GM10248 (cell line): ENCODE results near the gene FGF14.

Source experiments
- CTCF ChIA-PET: fragments of 300-600 bp; sonication (Branson Sonifier 250); formaldehyde crosslinking; extraction: SDS; loops from one replicate; lab custom pipeline; 2021; ENCODE audit warnings: antibody characterized with exemption; lab: Yijun Ruan, JAX
- POLR2A ChIA-PET: fragments of 350-650 bp; sonication (Branson Sonifier 250); formaldehyde crosslinking; extraction: SDS; loops from one replicate; lab custom pipeline; 2020; ENCODE audit warnings: antibody characterized with exemption; lab: Yijun Ruan, JAX
- DNase-seq: peaks from one replicate; pipeline ENCODE4 v3.0.0; 2012; ENCODE audit errors: extremely low spot score
- CTCF ChIP-seq: IDR thresholded peaks from 2 replicates; pipeline ENCODE4 v1.5.1; 2012; ENCODE audit warnings: mild to moderate bottlenecking, low read depth; ENCODE audit errors: extremely low read depth, missing control alignments, control extremely low read depth

Gene FGF14

GRCh38 chr13:101779147-101779546, 622.7 kb downstream of the FGF14 start:
- ChIA-PET POLR2A (no interaction called here), CTCF (no interaction called here)

GRCh38 chr13:101775267-101775666, 626.6 kb downstream of the FGF14 start:
- ChIA-PET POLR2A (interaction anchor here (0.6 kb wide), 1 partner anchor 754 kb away, joined by 4 read pairs; no protein-coding TSS in a partner anchor), CTCF (interaction anchor here (0.7 to 3.5 kb wide), 5 partner anchors 9 to 631 kb away, joined by 3 to 9 read pairs (median 3); no protein-coding TSS in a partner anchor)
- no peak for TF ChIP-seq CTCF
- DNase-seq: no peak

More at GRCh38 chr13:101779147-101779546, 622.7 kb downstream of the FGF14 start:
- no peak for TF ChIP-seq CTCF
- DNase-seq: no peak

- DNase-seq: no peak
- ChIA-PET POLR2A (no interaction called here), CTCF (interaction anchor here (1.0 to 3.5 kb wide), 3 partner anchors 10 to 17 kb away, joined by 3 to 9 read pairs (median 6); no protein-coding TSS in a partner anchor)
- no peak for TF ChIP-seq CTCF
These were observed 627.5 kb downstream of the FGF14 start for GRCh38 chr13:101774393-101774792.

GRCh38 chr13:101773062-101773461, 628.8 kb downstream of the FGF14 start:
- TF ChIP-seq CTCF: no peak
- no peak for DNase-seq
- ChIA-PET POLR2A (no interaction called here), CTCF (interaction anchor here (1.0 kb wide), 1 partner anchor 15 kb away, joined by 4 read pairs; no protein-coding TSS in a partner anchor)

- no peak for DNase-seq
- TF ChIP-seq CTCF: no peak
- ChIA-PET CTCF (interaction anchor here (0.8 to 2.1 kb wide), 3 partner anchors 9 to 20 kb away, joined by 3 to 13 read pairs (median 3); no protein-coding TSS in a partner anchor), POLR2A (no interaction called here)
These were observed 634.7 kb downstream of the FGF14 start for GRCh38 chr13:101767131-101767530.

- ChIA-PET CTCF (no interaction called here), POLR2A (no interaction called here)
- no peak for TF ChIP-seq CTCF
- no peak for DNase-seq
These were observed 638.7 kb downstream of the FGF14 start for GRCh38 chr13:101763191-101763590.
